Tongue (tissue), 1 donor: ENCODE data around the gene BRK1. TPM values are rescaled to one million over a fixed set of nuclear protein-coding genes. Genes with fewer than 3 reads are reported as not detected.

Experiments used
- total RNA-seq: library from RNA; depleted of rRNA; stranded (reverse); fragments of >200 nt; gene quantifications from one replicate; pipeline ENCODE4 v1.2.3, GENCODE V29; 2014

BRK1 gene
- total RNA-seq, 1 donor from 2014 or later, result 107 TPM

Other genes with a start within 250 kb of the BRK1 start
- gene CIDEC, start 235.4 kb upstream of the BRK1 start, total RNA-seq, result not detected
- gene JAGN1, start 225.1 kb upstream of the BRK1 start, total RNA-seq, result 24.0 TPM
- gene IL17RE, start 212.8 kb upstream of the BRK1 start, total RNA-seq, result 4.8 TPM
- gene IL17RC, start 198.6 kb upstream of the BRK1 start, total RNA-seq, result 24.4 TPM
- gene CRELD1, start 181.8 kb upstream of the BRK1 start, total RNA-seq, result 33.2 TPM
- 1.4 TPM for gene PRRT3, start 163.3 kb upstream of the BRK1 start, total RNA-seq
- gene EMC3, start 128.8 kb upstream of the BRK1 start, total RNA-seq, result 28.5 TPM
- 12.7 TPM for gene FANCD2, start 89.2 kb upstream of the BRK1 start, total RNA-seq
- not detected for gene FANCD2OS, start 7.4 kb upstream of the BRK1 start, total RNA-seq
- gene VHL, start 26.1 kb downstream of the BRK1 start, total RNA-seq, result 44.9 TPM
- 6.3 TPM for gene IRAK2, start 49.2 kb downstream of the BRK1 start, total RNA-seq
- gene TATDN2, start 132.8 kb downstream of the BRK1 start, total RNA-seq, result 15.5 TPM
- not detected for gene GHRL, start 177.3 kb downstream of the BRK1 start, total RNA-seq
- gene SEC13, start 205.4 kb downstream of the BRK1 start, total RNA-seq, result 117 TPM